Adrenal gland (tissue), 12 donors: Measurements from ENCODE around the gene RALGAPB. TPM values are rescaled to one million over a fixed set of nuclear protein-coding genes. Genes with fewer than 3 reads are reported as not detected.
"Not testable (repeated sequence)": the region's sequence is repeated elsewhere in the genome, so short reads cannot be mapped to it uniquely, and the experiment has no call there.

ENCODE experiments used
- DNase-seq, 7 donors: peaks; one replicate each; pipeline ENCODE4 v3.0.0-alpha.2; 2019 to 2020
- H3K27ac ChIP-seq, 5 donors: fragments of 200-600 bp; sonication (generic) in 4 of 5; 1 replicate in 3 of 5; 2 replicates in 2 of 5; pipeline versions ENCODE4 v1.5.1 to v1.8.0; 2016 to 2020; ENCODE audit warnings: mild to moderate bottlenecking in 1 of 5
- H3K27me3 ChIP-seq: fragments of 200-600 bp; 2 replicates; pipeline ENCODE4 v1.8.0; 2021
- H3K36me3 ChIP-seq, 2 donors: fragments of 200-600 bp; replicated peaks in 1 of 2; 1 replicate in 1 of 2; 2 replicates in 1 of 2; pipeline versions ENCODE4 v1.5.1 to v1.8.0; 2018 to 2022
- H3K4me1 ChIP-seq, 2 donors: fragments of 200-600 bp; replicated peaks in 1 of 2; 1 replicate in 1 of 2; 2 replicates in 1 of 2; pipeline versions ENCODE4 v1.5.1 to v1.8.0; 2018 to 2021
- H3K4me3 ChIP-seq, 4 donors: fragments of 200-600 bp; sonication (generic) in 3 of 4; one replicate each; pipeline ENCODE4 v1.5.1; 2016 to 2018
- H3K9me3 ChIP-seq, 3 donors: fragments of 200-600 bp; sonication (generic) in 1 of 3; replicated peaks in 1 of 3; 1 replicate in 2 of 3; 2 replicates in 1 of 3; pipeline versions ENCODE4 v1.5.1 to v1.8.0; 2016 to 2021
- POLR2A ChIP-seq, 2 donors: fragments of 450-650 bp; IDR thresholded peaks; one replicate each; pipeline ENCODE4 v1.6.1; 2017; ENCODE audit warnings: antibody characterized with exemption in 2 of 2, mild to moderate bottlenecking in 2 of 2, moderate library complexity in 1 of 2
- WGBS, 4 donors: extraction: QIAGEN DNeasy Blood & Tissue Kit in 2 of 4; methylation state at CpG; one replicate each; pipeline versions ENCODE4 v1.1.5 to v1.1.7; 2013 to 2017; 5-methylcytosine and 5-hydroxymethylcytosine counted together
- intact Hi-C, 2 donors: fragments of 100-400 bp; cut with DNase I; formaldehyde crosslinking; loops; one replicate each; pipeline versions ENCODE4 v1.14.1 to v1.15.0; 2022 to 2023
- polyA plus RNA-seq, 3 donors: library from polyadenylated mRNA; stranded (reverse); fragments of 200-250 nt in 2 of 3; fragments of 350-450 nt in 1 of 3; fragmentation: Illumina TruSeq in 1 of 3; extraction: RNeasy Lipid Tissue Mini Kit (QIAGEN cat#74804) in 1 of 3; gene quantifications; one replicate each; pipeline ENCODE4 v1.2.3, GENCODE V29; 2013 to 2014
- total RNA-seq, 9 donors: library from RNA; depleted of rRNA in 4 of 9; stranded (reverse); fragments of >200 nt in 4 of 9; fragments of 120-200 nt in 1 of 9; fragmentation: NEBNext Ultra II Directional in 1 of 9; extraction: Animal tissue kit (Norgen Biotek cat#: 25700) in 1 of 9; gene quantifications; one replicate each; pipeline versions ENCODE4 v1.1.0 to v1.2.4, GENCODE V29; 2013 to 2023
- TF ChIP-seq, protein P1 (sequence below), 6 experiments: fragments of 450-650 bp in 4 of 6; fragments of 200-600 bp in 2 of 6; sonication (generic) in 1 of 6; IDR thresholded peaks; 1 replicate in 5 of 6; 2 replicates in 1 of 6; pipeline versions ENCODE4 v1.5.1 to v1.8.0; 2016 to 2021; ENCODE audit warnings: antibody characterized with exemption in 6 of 6, mild to moderate bottlenecking in 2 of 6, moderate library complexity in 1 of 6
- donor health status: healthy with polysubstance abuse.
- donor health status: Bipolar disorder and iron deficiency.
- donor health status: DM: yes; HTN: yes; CAD: no.
- donor health status: DM: no; HTN: no; CAD: no.
- donor health status: DM: no; HTN: no; CAD: no.
- donor health status: DM: yes; HTN: yes; CAD: no.

The RALGAPB gene
- total and polyA plus RNA-seq, 12 donors: 11.7 to 44.7 (median 31.7) TPM

DNA sequence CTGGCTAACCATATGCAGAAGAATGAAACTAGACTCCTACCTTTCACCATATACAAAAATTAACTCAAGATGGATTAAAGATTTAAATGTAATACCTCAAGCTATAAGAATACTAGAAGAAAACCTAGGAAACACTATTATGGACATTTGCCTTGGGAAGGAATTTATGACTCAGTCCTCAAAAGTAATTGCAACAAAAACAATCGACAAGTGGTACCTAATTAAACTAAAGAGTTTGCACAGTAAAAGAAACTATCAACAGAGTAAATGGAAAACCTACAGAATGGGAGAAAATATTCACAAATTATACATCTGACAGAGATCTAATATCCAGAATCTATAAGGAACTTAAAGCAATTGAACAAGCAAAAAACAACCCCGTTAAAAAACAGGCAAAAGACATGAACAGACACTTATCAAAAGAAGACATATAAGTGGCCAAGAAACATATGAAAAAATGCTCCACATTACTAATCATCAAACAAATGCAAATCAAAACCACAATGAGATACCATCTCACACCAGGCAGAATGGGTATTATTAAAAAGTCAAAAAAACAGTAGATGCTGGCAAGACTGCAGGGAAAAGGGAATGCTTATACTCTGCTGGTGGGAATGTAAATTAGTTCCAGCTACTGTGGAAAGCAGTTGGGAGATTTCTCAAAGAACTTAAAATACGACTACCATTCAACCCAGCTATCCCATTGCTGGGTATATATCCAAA, 31.9 kb downstream of the RALGAPB start:
- WGBS, 4 donors: 91 to 99% (median 98%) methylated on average over 3 of the region's 3 CpGs
- no peak overlapping the region for H3K4me3 ChIP-seq
- DNase-seq: no peak
- H3K36me3 ChIP-seq: peaks cover 0 to 31% of the 10 kb centered on the region in 2 donors
- intact Hi-C loops: no loop called here
- TF ChIP-seq, protein P1, sequence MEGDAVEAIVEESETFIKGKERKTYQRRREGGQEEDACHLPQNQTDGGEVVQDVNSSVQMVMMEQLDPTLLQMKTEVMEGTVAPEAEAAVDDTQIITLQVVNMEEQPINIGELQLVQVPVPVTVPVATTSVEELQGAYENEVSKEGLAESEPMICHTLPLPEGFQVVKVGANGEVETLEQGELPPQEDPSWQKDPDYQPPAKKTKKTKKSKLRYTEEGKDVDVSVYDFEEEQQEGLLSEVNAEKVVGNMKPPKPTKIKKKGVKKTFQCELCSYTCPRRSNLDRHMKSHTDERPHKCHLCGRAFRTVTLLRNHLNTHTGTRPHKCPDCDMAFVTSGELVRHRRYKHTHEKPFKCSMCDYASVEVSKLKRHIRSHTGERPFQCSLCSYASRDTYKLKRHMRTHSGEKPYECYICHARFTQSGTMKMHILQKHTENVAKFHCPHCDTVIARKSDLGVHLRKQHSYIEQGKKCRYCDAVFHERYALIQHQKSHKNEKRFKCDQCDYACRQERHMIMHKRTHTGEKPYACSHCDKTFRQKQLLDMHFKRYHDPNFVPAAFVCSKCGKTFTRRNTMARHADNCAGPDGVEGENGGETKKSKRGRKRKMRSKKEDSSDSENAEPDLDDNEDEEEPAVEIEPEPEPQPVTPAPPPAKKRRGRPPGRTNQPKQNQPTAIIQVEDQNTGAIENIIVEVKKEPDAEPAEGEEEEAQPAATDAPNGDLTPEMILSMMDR (IDR thresholded peaks at IDR 0.05): no peak
- TF ChIP-seq POLR2A (IDR thresholded peaks at IDR 0.05): no peak
- no peaks in the 10 kb centered on the region for H3K4me1 ChIP-seq
- H3K9me3 ChIP-seq: no peaks in the 10 kb centered on the region
- H3K27ac ChIP-seq: no peak overlapping the region
- no peaks in the 10 kb centered on the region for H3K27me3 ChIP-seq

DNA sequence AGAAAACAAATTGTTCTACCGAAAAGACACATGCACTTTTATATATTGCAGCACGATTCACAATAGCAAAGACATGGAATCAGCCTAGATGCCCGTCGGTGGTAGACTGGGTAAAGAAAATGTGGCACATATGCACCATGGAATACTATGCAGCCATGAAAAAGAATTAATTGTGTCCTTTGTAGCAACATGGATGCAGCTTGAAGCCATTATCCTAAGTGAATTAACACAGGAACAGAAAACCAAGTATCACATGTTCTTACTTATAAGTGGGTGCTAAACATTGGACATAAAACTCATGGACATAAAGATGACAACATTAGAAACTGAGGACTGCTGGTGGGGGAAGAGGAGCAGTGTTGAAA, 32.4 kb downstream of the RALGAPB start:
- 96 to 99% (median 98%) methylated on average over 4 of the region's 4 CpGs for WGBS, 4 donors
- H3K4me3 ChIP-seq: no peak overlapping the region
- H3K27me3 ChIP-seq: no peaks in the 10 kb centered on the region
- intact Hi-C loops: no loop called here
- no peaks in the 10 kb centered on the region for H3K9me3 ChIP-seq
- H3K27ac ChIP-seq: no peak overlapping the region
- DNase-seq: no peak
- H3K4me1 ChIP-seq: no peaks in the 10 kb centered on the region
- no peak for TF ChIP-seq POLR2A (IDR thresholded peaks at IDR 0.05)
- TF ChIP-seq, protein P1 (IDR thresholded peaks at IDR 0.05): no peak
- H3K36me3 ChIP-seq: peaks cover 0 to 28% of the 10 kb centered on the region in 2 donors

DNA sequence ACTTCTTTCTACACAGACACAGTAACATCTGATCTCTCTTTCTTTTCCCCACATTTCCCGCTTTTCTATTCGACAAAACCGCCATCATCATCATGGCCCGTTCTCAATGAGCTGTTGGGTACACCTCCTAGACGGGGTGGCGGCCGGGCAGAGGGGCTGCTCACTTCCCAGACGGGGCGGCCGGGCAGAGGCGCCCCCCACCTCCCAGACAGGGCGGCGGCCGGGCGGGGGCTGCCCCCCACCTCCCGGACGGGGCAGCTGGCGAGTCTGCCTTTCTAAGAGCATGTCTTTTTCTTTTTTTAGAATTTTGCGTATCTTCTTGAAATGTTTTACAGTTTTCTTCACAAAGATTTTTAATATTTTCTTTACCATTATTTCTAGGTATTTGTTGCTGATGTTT, 39.1 kb downstream of the RALGAPB start:
- Histone ChIP-seq H3K36me3 (peaks cover 0 to 10% of the 10 kb centered on the region in 2 donors), H3K4me1 (peaks cover 12 to 20% of the 10 kb centered on the region in 2 donors)
- H3K27me3 ChIP-seq, intact Hi-C loops, H3K9me3 ChIP-seq, DNase-seq, H3K4me3 ChIP-seq, H3K27ac ChIP-seq: not testable (repeated sequence)
- 95 to 98% (median 97%) methylated on average over 19 of the region's 19 CpGs for WGBS, 4 donors

DNA sequence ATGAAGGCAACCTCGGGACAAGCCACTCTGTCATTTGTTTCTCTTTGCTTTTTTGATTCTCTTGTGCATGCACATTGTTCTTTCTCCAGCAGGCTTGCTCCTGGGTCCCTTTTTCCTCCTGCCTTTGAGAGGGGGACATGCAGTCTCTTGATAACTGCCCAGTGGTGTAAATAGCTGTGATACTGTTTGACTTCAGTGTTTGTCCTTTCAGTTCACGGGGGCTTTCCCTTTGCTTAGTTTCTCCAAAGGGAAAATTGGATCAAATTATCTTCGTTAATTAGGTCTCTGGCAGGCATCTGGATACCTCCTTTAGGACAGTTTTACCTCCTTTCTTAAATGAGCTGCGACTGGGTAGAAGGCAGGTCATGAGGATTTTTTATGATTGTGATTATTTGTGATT, 41.5 kb downstream of the RALGAPB start:
- peaks cover 0 to 12% of the 10 kb centered on the region in 2 donors for H3K36me3 ChIP-seq
- 71 to 78% (median 73%) methylated on average over 4 of the region's 4 CpGs for WGBS, 4 donors

More for the DNA sequence above, 41.5 kb downstream of the RALGAPB start:
- no peak overlapping the region for H3K4me3 ChIP-seq
- no peaks in the 10 kb centered on the region for H3K9me3 ChIP-seq
- intact Hi-C loops: no loop called here
- H3K4me1 ChIP-seq: peaks cover 12 to 20% of the 10 kb centered on the region in 2 donors
- TF ChIP-seq POLR2A (IDR thresholded peaks at IDR 0.05): no peak
- TF ChIP-seq, protein P1 (IDR thresholded peaks at IDR 0.05): no peak
- no peak for DNase-seq
- no peaks in the 10 kb centered on the region for H3K27me3 ChIP-seq
- no peak overlapping the region for H3K27ac ChIP-seq
